Prostate gland (tissue), 2 donors: Measurements from ENCODE around the gene BANK1. TPM values are rescaled to one million over a fixed set of nuclear protein-coding genes. Genes with fewer than 3 reads are reported as not detected.

ENCODE experiments used
- DNase-seq: peaks from one replicate; pipeline ENCODE4 v3.0.0-alpha.2; 2019; ENCODE audit warnings: low spot score
- H3K27ac ChIP-seq, 2 donors: fragments of 200-600 bp; sonication (generic); 2 replicates each; pipeline ENCODE4 v1.5.1; 2017 to 2019
- H3K27me3 ChIP-seq: fragments of 200-600 bp; sonication (generic); replicated peaks from 2 replicates; pipeline ENCODE4 v1.5.1; 2019; ENCODE audit not compliant: insufficient read depth
- H3K36me3 ChIP-seq, 2 donors: fragments of 200-600 bp; sonication (generic); 1 replicate in 1 of 2; 2 replicates in 1 of 2; pipeline versions ENCODE4 v1.5.1 to v1.8.1; 2017 to 2019
- H3K4me1 ChIP-seq: fragments of 200-600 bp; sonication (generic); replicated peaks from 2 replicates; pipeline ENCODE4 v1.5.1; 2019
- H3K4me3 ChIP-seq, 2 donors: fragments of 200-600 bp; sonication (generic); 2 replicates each; pipeline ENCODE4 v1.5.1; 2017 to 2019
- H3K9me3 ChIP-seq: fragments of 200-600 bp; sonication (generic); 2 replicates; pipeline ENCODE4 v1.5.1; 2017
- CTCF ChIP-seq, 4 experiments: fragments of 200-600 bp in 2 of 4; fragments of 450-650 bp in 2 of 4; sonication (generic) in 2 of 4; IDR thresholded peaks; 1 replicate in 3 of 4; 2 replicates in 1 of 4; pipeline ENCODE4 v1.5.1; 2016 to 2019; ENCODE audit warnings: antibody characterized with exemption in 4 of 4, mild to moderate bottlenecking in 2 of 4, moderate library complexity in 2 of 4
- POLR2A ChIP-seq: fragments of 450-650 bp; IDR thresholded peaks from one replicate; pipeline ENCODE4 v1.6.1; 2016; ENCODE audit warnings: antibody characterized with exemption, mild to moderate bottlenecking
- POLR2AphosphoS5 ChIP-seq: sonication (generic); formaldehyde crosslinking; IDR thresholded peaks from one replicate; pipeline ENCODE4 v1.6.1; 2017; ENCODE audit warnings: antibody characterized with exemption
- WGBS: methylation state at CpG from one replicate; pipeline ENCODE4 v1.1.5; 2018; 5-methylcytosine and 5-hydroxymethylcytosine counted together
- intact Hi-C: fragments of 100-400 bp; cut with DNase I; formaldehyde crosslinking; loops from one replicate; pipeline ENCODE4 v1.14.2; 2022
- total RNA-seq, 2 donors: library from RNA; depleted of rRNA; stranded (reverse); fragments of >200 nt; gene quantifications; one replicate each; pipeline ENCODE4 v1.1.0, GENCODE V29; 2016

Gene BANK1
- total RNA-seq, 2 donors from 2014 or later: 3.3 to 10.3 TPM

GRCh38 chr4:101806914-101807313 lies 16.4 kb downstream of the BANK1 start:
- TF ChIP-seq CTCF (IDR thresholded peaks at IDR 0.05): no peak
- no peak for TF ChIP-seq POLR2A
- TF ChIP-seq POLR2AphosphoS5: no peak
- intact Hi-C loops: no loop called here
- no peaks in the 10 kb centered on the region for H3K27me3 ChIP-seq
- H3K4me1 ChIP-seq: no peaks in the 10 kb centered on the region
- 69% methylated on average over 2 of the region's 2 CpGs for WGBS
- H3K27ac ChIP-seq: no peak overlapping the region
- no peaks in the 10 kb centered on the region for H3K9me3 ChIP-seq
- no peak overlapping the region for H3K4me3 ChIP-seq
- H3K36me3 ChIP-seq: no peaks in the 10 kb centered on the region
- DNase-seq: no peak

GRCh38 chr4:101807351-101807750 lies 16.8 kb downstream of the BANK1 start:
- no peak for DNase-seq
- no peaks in the 10 kb centered on the region for H3K36me3 ChIP-seq
- intact Hi-C loops: no loop called here
- no peaks in the 10 kb centered on the region for H3K4me1 ChIP-seq
- no peaks in the 10 kb centered on the region for H3K9me3 ChIP-seq
- no peaks in the 10 kb centered on the region for H3K27me3 ChIP-seq
- no peak overlapping the region for H3K4me3 ChIP-seq
- 79% methylated on average over 2 of the region's 2 CpGs for WGBS
- TF ChIP-seq POLR2AphosphoS5: no peak
- no peak for TF ChIP-seq POLR2A
- no peak for TF ChIP-seq CTCF (IDR thresholded peaks at IDR 0.05)
- H3K27ac ChIP-seq: no peak overlapping the region

- no peaks in the 10 kb centered on the region for H3K9me3 ChIP-seq
These were observed 23.1 kb downstream of the BANK1 start for GRCh38 chr4:101813604-101814003.

GRCh38 chr4:101818362-101818761 lies 27.8 kb downstream of the BANK1 start:
- Histone ChIP-seq H3K4me1 (no peaks in the 10 kb centered on the region), H3K27me3 (no peaks in the 10 kb centered on the region), H3K4me3 (no peak overlapping the region), H3K27ac (no peak overlapping the region), H3K36me3 (no peaks in the 10 kb centered on the region), H3K9me3 (no peaks in the 10 kb centered on the region)
- intact Hi-C loops: no loop called here
- DNase-seq: no peak
- no peak for TF ChIP-seq POLR2AphosphoS5
- no peak for TF ChIP-seq POLR2A
- no peak for TF ChIP-seq CTCF (IDR thresholded peaks at IDR 0.05)
- 55% methylated on average over 2 of the region's 2 CpGs for WGBS

More at GRCh38 chr4:101813604-101814003, 23.1 kb downstream of the BANK1 start:
- no peak overlapping the region for H3K4me3 ChIP-seq
- no peak for DNase-seq
- H3K27ac ChIP-seq: no peak overlapping the region
- intact Hi-C loops: no loop called here
- H3K36me3 ChIP-seq: no peaks in the 10 kb centered on the region
- no peaks in the 10 kb centered on the region for H3K4me1 ChIP-seq
- no peaks in the 10 kb centered on the region for H3K27me3 ChIP-seq
- 93% methylated on average over 5 of the region's 5 CpGs for WGBS
- no peak for TF ChIP-seq POLR2AphosphoS5
- TF ChIP-seq POLR2A: no peak
- no peak for TF ChIP-seq CTCF (IDR thresholded peaks at IDR 0.05)

- 92% methylated on average over 2 of the region's 2 CpGs for WGBS
- intact Hi-C loops: no loop called here
These were observed 33.3 kb downstream of the BANK1 start for GRCh38 chr4:101823864-101824263.

More at GRCh38 chr4:101823864-101824263, 33.3 kb downstream of the BANK1 start:
- Histone ChIP-seq H3K4me1 (no peaks in the 10 kb centered on the region), H3K36me3 (no peaks in the 10 kb centered on the region), H3K9me3 (no peaks in the 10 kb centered on the region), H3K27ac (no peak overlapping the region), H3K27me3 (no peaks in the 10 kb centered on the region), H3K4me3 (no peak overlapping the region)
- no peak for DNase-seq
- TF ChIP-seq POLR2A: no peak
- no peak for TF ChIP-seq POLR2AphosphoS5
- TF ChIP-seq CTCF (IDR thresholded peaks at IDR 0.05): no peak
